HUES48 (cell line): Measurements from ENCODE around the gene TNNI2.

ENCODE experiments used
- H3K27ac ChIP-seq: one replicate; pipeline ENCODE4 v1.7.0; 2013; ENCODE audit warnings: low read depth, low read length, inconsistent platforms
- H3K27me3 ChIP-seq: 2 replicates; pipeline ENCODE4 v1.6.1; 2013; ENCODE audit warnings: mild to moderate bottlenecking, low read length; ENCODE audit not compliant: control insufficient read depth, insufficient read depth
- H3K36me3 ChIP-seq: 2 replicates; pipeline ENCODE4 v1.6.1; 2013; ENCODE audit warnings: low read length; ENCODE audit not compliant: control insufficient read depth, insufficient read depth
- H3K4me1 ChIP-seq: 2 replicates; pipeline ENCODE4 v1.6.1; 2013; ENCODE audit warnings: mild to moderate bottlenecking, low read length; ENCODE audit not compliant: control insufficient read depth, insufficient read depth
- H3K4me3 ChIP-seq: 2 replicates; pipeline ENCODE4 v1.5.1; 2013; ENCODE audit warnings: mild to moderate bottlenecking, low read depth, low read length
- H3K9ac ChIP-seq: 2 replicates; pipeline ENCODE4 v1.6.1; 2013; ENCODE audit warnings: mild to moderate bottlenecking, low read depth, low read length, moderate library complexity
- H3K9me3 ChIP-seq: 2 replicates; pipeline ENCODE4 v1.6.1; 2013; ENCODE audit warnings: low read length; ENCODE audit not compliant: control insufficient read depth, insufficient read depth

The TNNI2 gene

GRCh38 chr11:1835671-1836010 is 3.1 kb upstream of the TNNI2 start:
- no peak overlapping the region for H3K27ac ChIP-seq

GRCh38 chr11:1836011-1836945 is 2.5 kb upstream of the TNNI2 start:
- Histone ChIP-seq H3K36me3 (no peaks in the 10 kb centered on the region), H3K27ac (no peak overlapping the region), H3K4me3 (no peak overlapping the region), H3K9ac (no peak overlapping the region), H3K9me3 (no peaks in the 10 kb centered on the region), H3K4me1 (no peaks in the 10 kb centered on the region), H3K27me3 (peaks cover 7% of the 10 kb centered on the region)

More at GRCh38 chr11:1835671-1836010, 3.1 kb upstream of the TNNI2 start:
- H3K9me3 ChIP-seq: no peaks in the 10 kb centered on the region
- H3K4me3 ChIP-seq: no peak overlapping the region
- H3K9ac ChIP-seq: no peak overlapping the region
- no peaks in the 10 kb centered on the region for H3K36me3 ChIP-seq
- peaks cover 7% of the 10 kb centered on the region for H3K27me3 ChIP-seq
- no peaks in the 10 kb centered on the region for H3K4me1 ChIP-seq

GRCh38 chr11:1837171-1838076 is 1.4 kb upstream of the TNNI2 start:
- Histone ChIP-seq H3K9me3 (no peaks in the 10 kb centered on the region), H3K36me3 (no peaks in the 10 kb centered on the region), H3K9ac (no peak overlapping the region), H3K27ac (no peak overlapping the region), H3K4me3 (no peak overlapping the region), H3K4me1 (no peaks in the 10 kb centered on the region), H3K27me3 (peaks cover 7% of the 10 kb centered on the region)

GRCh38 chr11:1838077-1838425 is 730 bp upstream of the TNNI2 start:
- Histone ChIP-seq H3K27me3 (peaks cover 4% of the 10 kb centered on the region), H3K9ac (no peak overlapping the region), H3K4me3 (no peak overlapping the region), H3K36me3 (no peaks in the 10 kb centered on the region), H3K27ac (no peak overlapping the region), H3K9me3 (no peaks in the 10 kb centered on the region), H3K4me1 (no peaks in the 10 kb centered on the region)

GRCh38 chr11:1839204-1839923 is 583 bp downstream of the TNNI2 start:
- Histone ChIP-seq H3K9me3 (no peaks in the 10 kb centered on the region), H3K4me1 (no peaks in the 10 kb centered on the region), H3K9ac (no peak overlapping the region), H3K27ac (no peak overlapping the region), H3K36me3 (no peaks in the 10 kb centered on the region), H3K4me3 (no peak overlapping the region), H3K27me3 (no peaks in the 10 kb centered on the region)

GRCh38 chr11:1839924-1840779 is 1.4 kb downstream of the TNNI2 start:
- H3K4me3 ChIP-seq: no peak overlapping the region
- no peaks in the 10 kb centered on the region for H3K36me3 ChIP-seq
- peaks cover 4% of the 10 kb centered on the region; the same call in 1 of the 2 replicates for H3K27me3 ChIP-seq
- no peaks in the 10 kb centered on the region for H3K4me1 ChIP-seq
- H3K9me3 ChIP-seq: no peaks in the 10 kb centered on the region
- no peak overlapping the region for H3K9ac ChIP-seq
- no peak overlapping the region for H3K27ac ChIP-seq

GRCh38 chr11:1840780-1841480 is 2.1 kb downstream of the TNNI2 start:
- Histone ChIP-seq H3K9me3 (no peaks in the 10 kb centered on the region), H3K27me3 (peaks cover 4% of the 10 kb centered on the region; the same call in 1 of the 2 replicates), H3K27ac (no peak overlapping the region), H3K4me1 (no peaks in the 10 kb centered on the region), H3K9ac (no peak overlapping the region), H3K4me3 (no peak overlapping the region), H3K36me3 (no peaks in the 10 kb centered on the region)

GRCh38 chr11:1841511-1842148 is 2.8 kb downstream of the TNNI2 start:
- H3K4me1 ChIP-seq: no peaks in the 10 kb centered on the region
- H3K9ac ChIP-seq: no peak overlapping the region
- H3K27ac ChIP-seq: no peak overlapping the region
- no peaks in the 10 kb centered on the region for H3K9me3 ChIP-seq
- H3K36me3 ChIP-seq: no peaks in the 10 kb centered on the region
- no peak overlapping the region for H3K4me3 ChIP-seq
- peaks cover 4% of the 10 kb centered on the region; the same call in 1 of the 2 replicates for H3K27me3 ChIP-seq

GRCh38 chr11:1842149-1843097 is 3.6 kb downstream of the TNNI2 start:
- no peak overlapping the region for H3K27ac ChIP-seq
- no peaks in the 10 kb centered on the region for H3K36me3 ChIP-seq
- no peak overlapping the region for H3K9ac ChIP-seq
- no peaks in the 10 kb centered on the region for H3K9me3 ChIP-seq
- H3K27me3 ChIP-seq: peaks cover 4% of the 10 kb centered on the region; the same call in 1 of the 2 replicates
- H3K4me3 ChIP-seq: no peak overlapping the region
- H3K4me1 ChIP-seq: no peaks in the 10 kb centered on the region
